HepG2 (cell line): ENCODE results near the gene TDG. TPM values are rescaled to one million over a fixed set of nuclear protein-coding genes. Genes with fewer than 3 reads are reported as not detected.

ENCODE experiments used
- CENPX ChIP-seq: sonication (generic); formaldehyde crosslinking; IDR thresholded peaks from 2 replicates; pipeline ENCODE4 v1.9.0; 2021; ENCODE audit warnings: mild to moderate bottlenecking, missing genetic modification reagents, moderate library complexity
- CERS6 ChIP-seq: sonication (generic); formaldehyde crosslinking; IDR thresholded peaks from 2 replicates; pipeline ENCODE4 v1.5.0; 2020; ENCODE audit warnings: missing genetic modification reagents
- DMTF1 ChIP-seq: sonication (generic); formaldehyde crosslinking; IDR thresholded peaks from 2 replicates; pipeline ENCODE4 v1.4.0; 2020; ENCODE audit warnings: mild to moderate bottlenecking, missing genetic modification reagents
- GPN1 ChIP-seq: sonication (generic); formaldehyde crosslinking; IDR thresholded peaks from 2 replicates; pipeline ENCODE4 v1.5.1; 2020; ENCODE audit warnings: missing genetic modification reagents, borderline replicate concordance
- JDP2 ChIP-seq: sonication (generic); formaldehyde crosslinking; IDR thresholded peaks from 2 replicates; pipeline ENCODE4 v1.8.1; 2022; ENCODE audit warnings: missing genetic modification reagents, borderline replicate concordance
- KDM6A ChIP-seq: IDR thresholded peaks from 2 replicates; pipeline ENCODE4 v1.6.1; 2016; ENCODE audit warnings: low read depth
- KLF11 ChIP-seq: IDR thresholded peaks from 2 replicates; pipeline ENCODE4 v1.6.1; 2016; ENCODE audit warnings: missing compliant biosample characterization
- LBX2 ChIP-seq: sonication (generic); formaldehyde crosslinking; IDR thresholded peaks from 2 replicates; pipeline ENCODE4 v1.5.0; 2020; ENCODE audit warnings: missing genetic modification reagents, mild to moderate bottlenecking, borderline replicate concordance
- MATR3 ChIP-seq: sonication (generic); formaldehyde crosslinking; IDR thresholded peaks from 2 replicates; pipeline ENCODE4 v1.4.0; 2020; ENCODE audit warnings: missing genetic modification reagents
- MYNN ChIP-seq: sonication (generic); formaldehyde crosslinking; IDR thresholded peaks from 2 replicates; pipeline ENCODE4 v1.4.0; 2020; ENCODE audit warnings: mild to moderate bottlenecking, low read depth, missing genetic modification reagents
- RORA ChIP-seq: sonication (generic); formaldehyde crosslinking; IDR thresholded peaks from 2 replicates; pipeline ENCODE4 v1.5.0; 2020; ENCODE audit warnings: mild to moderate bottlenecking, missing genetic modification reagents, moderate library complexity
- RXRB ChIP-seq: IDR thresholded peaks from 2 replicates; pipeline ENCODE4 v1.6.1; 2016; ENCODE audit warnings: borderline replicate concordance, missing genetic modification reagents, missing compliant biosample characterization
- SOX13 ChIP-seq, 3 experiments: fragments of 450-650 bp in 1 of 3; sonication (generic) in 1 of 3; formaldehyde crosslinking in 1 of 3; IDR thresholded peaks in 2 of 3; conservative IDR thresholded peaks in 1 of 3; 2 replicates each; pipeline versions ENCODE4 v1.5.0 to v1.6.1; 2016 to 2020; ENCODE audit warnings: antibody characterized with exemption in 1 of 3, mild to moderate bottlenecking in 1 of 3, missing compliant biosample characterization in 1 of 3, missing genetic modification reagents in 1 of 3, moderate library complexity in 1 of 3
- ZBTB10 ChIP-seq: sonication (generic); formaldehyde crosslinking; IDR thresholded peaks from 2 replicates; pipeline ENCODE4 v1.4.0; 2020; ENCODE audit warnings: missing genetic modification reagents, borderline replicate concordance
- ZBTB38 ChIP-seq: sonication (generic); formaldehyde crosslinking; IDR thresholded peaks from 2 replicates; pipeline ENCODE4 v1.5.1; 2020; ENCODE audit warnings: mild to moderate bottlenecking, missing genetic modification reagents
- ZBTB7B ChIP-seq: sonication (generic); formaldehyde crosslinking; IDR thresholded peaks from 2 replicates; pipeline ENCODE4 v1.4.0; 2020; ENCODE audit warnings: missing genetic modification reagents
- ZFP1 ChIP-seq: IDR thresholded peaks from 2 replicates; pipeline ENCODE4 v1.6.1; 2016
- ZNF333 ChIP-seq: sonication (generic); formaldehyde crosslinking; IDR thresholded peaks from 2 replicates; pipeline ENCODE4 v1.4.0; 2020; ENCODE audit warnings: mild to moderate bottlenecking, missing genetic modification reagents, borderline replicate concordance
- ZNF383 ChIP-seq: sonication (generic); formaldehyde crosslinking; IDR thresholded peaks from 2 replicates; pipeline ENCODE4 v1.4.0; 2020; ENCODE audit warnings: missing genetic modification reagents, mild to moderate bottlenecking, borderline replicate concordance
- ZNF615 ChIP-seq: sonication (generic); formaldehyde crosslinking; IDR thresholded peaks from 2 replicates; pipeline ENCODE4 v1.5.0; 2020; ENCODE audit warnings: mild to moderate bottlenecking, missing genetic modification reagents, borderline replicate concordance
- ZNF790 ChIP-seq: sonication (generic); formaldehyde crosslinking; IDR thresholded peaks from 2 replicates; pipeline ENCODE4 v1.8.0; 2022; ENCODE audit warnings: missing genetic modification reagents, mild to moderate bottlenecking, borderline replicate concordance
- ZSCAN20 ChIP-seq: sonication (generic); formaldehyde crosslinking; IDR thresholded peaks from 2 replicates; pipeline ENCODE4 v1.4.0; 2020; ENCODE audit warnings: missing genetic modification reagents, mild to moderate bottlenecking, borderline replicate concordance
- polyA plus RNA-seq, 8 experiments: library from polyadenylated mRNA; depleted of rRNA in 3 of 8; stranded (reverse) in 7 of 8; unstranded in 1 of 8; fragments of >200 nt; fragmentation: Illumina TruSeq in 4 of 8; extraction: Trizol in 4 of 8; gene quantifications; 2 replicates each; pipeline versions ENCODE4 v1.2.1 to v1.2.3, GENCODE V29; 2011 to 2016; ENCODE audit warnings: low read depth in 4 of 8, missing spikeins in 1 of 8, mixed read lengths in 1 of 8; ENCODE audit not compliant: insufficient read depth in 1 of 8
- total RNA-seq, 5 experiments: library from RNA; depleted of rRNA; stranded (reverse); fragments of >200 nt; fragmentation: Illumina TruSeq; extraction: Trizol; gene quantifications; 2 replicates each; pipeline ENCODE4 v1.2.3, GENCODE V29; 2016; ENCODE audit warnings: low read depth in 1 of 5
- TF ChIP-seq, protein P1 (sequence below): IDR thresholded peaks from 2 replicates; pipeline ENCODE4 v1.6.1; 2016; ENCODE audit warnings: mild to moderate bottlenecking, missing biosample characterization, missing genetic modification reagents

The TDG gene
- total and polyA plus RNA-seq, 2 of the 13 experiments (the other 11 are each of a cell fraction or from before 2014, with no cell fraction given): 14.2 to 19.5 TPM

DNA sequence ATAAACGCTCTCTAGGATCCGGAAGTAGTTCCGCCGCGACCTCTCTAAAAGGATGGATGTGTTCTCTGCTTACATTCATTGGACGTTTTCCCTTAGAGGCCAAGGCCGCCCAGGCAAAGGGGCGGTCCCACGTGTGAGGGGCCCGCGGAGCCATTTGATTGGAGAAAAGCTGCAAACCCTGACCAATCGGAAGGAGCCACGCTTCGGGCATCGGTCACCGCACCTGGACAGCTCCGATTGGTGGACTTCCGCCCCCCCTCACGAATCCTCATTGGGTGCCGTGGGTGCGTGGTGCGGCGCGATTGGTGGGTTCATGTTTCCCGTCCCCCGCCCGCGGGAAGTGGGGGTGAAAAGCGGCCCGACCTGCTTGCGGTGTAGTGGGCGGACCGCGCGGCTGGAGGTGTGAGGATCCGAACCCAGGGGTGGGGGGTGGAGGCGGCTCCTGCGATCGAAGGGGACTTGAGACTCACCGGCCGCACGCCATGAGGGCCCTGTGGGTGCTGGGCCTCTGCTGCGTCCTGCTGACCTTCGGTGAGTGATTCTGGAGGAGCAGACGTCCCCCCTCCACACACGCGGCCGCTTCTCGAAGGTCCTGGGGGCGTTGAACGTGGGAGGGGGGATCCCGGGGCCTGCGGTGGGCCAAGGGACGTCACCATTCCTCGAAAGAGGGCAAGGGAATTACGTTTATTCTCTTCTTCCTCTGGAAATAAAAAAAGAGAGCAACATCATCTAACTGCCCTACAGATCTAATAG, 35.5 kb upstream of the TDG start, which contains the start of gene HSP90B1 (continued):
- TF ChIP-seq CERS6 (CRISPR knock-in tag) (no peak), ZBTB7B (no peak; the same call in 1 of the 2 replicates), ZBTB38 (peak; percentile 59), CENPX (no peak), ZNF383 (CRISPR knock-in tag) (no peak), ZFP1 (no peak), KLF11 (CRISPR knock-in tag) (no peak), ZBTB10 (CRISPR knock-in tag) (no peak), ZNF615 (CRISPR knock-in tag) (no peak), ZSCAN20 (CRISPR knock-in tag) (0 out of 2 replicates have a peak, but pooled peaks have one; percentile 41), ZNF790 (peak; percentile 59; the same call in 1 of the 2 replicates), GPN1 (no peak), RORA (CRISPR knock-in tag) (no peak), MATR3 (no peak), ZNF333 (CRISPR knock-in tag) (no peak), DMTF1 (CRISPR knock-in tag) (no peak), MYNN (CRISPR knock-in tag) (no peak), LBX2 (CRISPR knock-in tag) (no peak), JDP2 (CRISPR knock-in tag) (no peak), SOX13 (IDR thresholded peaks at IDR 0.05) (no peak), SOX13 (CRISPR knock-in tag; conservative IDR thresholded peaks at IDR 0.05 in 1 of 2, IDR thresholded peaks at IDR 0.05 in 1 of 2) (peak in 1 of 2 experiments; percentile 22; a peak in 1 of 4 replicates), RXRB (peak; percentile 27; the same call in 1 of the 2 replicates), KDM6A (CRISPR knock-in tag) (no peak)
- TF ChIP-seq, protein P1, sequence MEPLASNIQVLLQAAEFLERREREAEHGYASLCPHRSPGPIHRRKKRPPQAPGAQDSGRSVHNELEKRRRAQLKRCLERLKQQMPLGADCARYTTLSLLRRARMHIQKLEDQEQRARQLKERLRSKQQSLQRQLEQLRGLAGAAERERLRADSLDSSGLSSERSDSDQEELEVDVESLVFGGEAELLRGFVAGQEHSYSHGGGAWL (CRISPR knock-in tag): peak; percentile 73; the same call in 1 of the 2 replicates
